HG03159 (cell line): ENCODE data around the gene ANKFY1.

Experiments used
- ATAC-seq: cut with Tn5 transposase; IDR thresholded peaks from one replicate; pipeline ENCODE4 v1.9.1; 2021; ENCODE audit warnings: mild to moderate bottlenecking, moderate library complexity; ENCODE audit not compliant: unreplicated experiment

ANKFY1 gene

GRCh38 chr17:4179071-4179470 lies 84.7 kb downstream of the ANKFY1 start:
- ATAC-seq, result no peak

- no peak for ATAC-seq
Observed at GRCh38 chr17:4178651-4179050, 85.1 kb downstream of the ANKFY1 start.

GRCh38 chr17:4177806-4178205 lies 86.0 kb downstream of the ANKFY1 start:
- ATAC-seq, result no peak

- ATAC-seq, result no peak
Observed at GRCh38 chr17:4176808-4177472, 86.8 kb downstream of the ANKFY1 start.

- no peak for ATAC-seq
Observed at GRCh38 chr17:4175921-4176807, 87.6 kb downstream of the ANKFY1 start.

GRCh38 chr17:4174556-4174955 lies 89.2 kb downstream of the ANKFY1 start:
- ATAC-seq, result no peak

GRCh38 chr17:4173781-4174180 lies 90.0 kb downstream of the ANKFY1 start:
- ATAC-seq, result no peak

GRCh38 chr17:4172356-4172755 lies 91.4 kb downstream of the ANKFY1 start:
- ATAC-seq, result no peak

- ATAC-seq, result no peak
Observed at GRCh38 chr17:4170639-4171280, 93.0 kb downstream of the ANKFY1 start.

GRCh38 chr17:4167786-4168185 lies 96.0 kb downstream of the ANKFY1 start:
- no peak for ATAC-seq

GRCh38 chr17:4166419-4166818 lies 97.4 kb downstream of the ANKFY1 start:
- no peak for ATAC-seq

- ATAC-seq, result no peak
Observed at GRCh38 chr17:4165301-4166010, 98.3 kb downstream of the ANKFY1 start.

GRCh38 chr17:4163951-4164350 lies 99.8 kb downstream of the ANKFY1 start:
- ATAC-seq, result no peak

- ATAC-seq, result no peak
Observed at GRCh38 chr17:4162775-4163466, 100.9 kb downstream of the ANKFY1 start.

- no peak for ATAC-seq
Observed at GRCh38 chr17:4162321-4162720, 101.5 kb downstream of the ANKFY1 start.

GRCh38 chr17:4161967-4162305 lies 101.8 kb downstream of the ANKFY1 start:
- no peak for ATAC-seq

GRCh38 chr17:4161192-4161966 lies 102.4 kb downstream of the ANKFY1 start:
- ATAC-seq, result no peak

- ATAC-seq, result no peak
Observed at GRCh38 chr17:4160294-4160859, 103.4 kb downstream of the ANKFY1 start.

GRCh38 chr17:4159761-4160160 lies 104.0 kb downstream of the ANKFY1 start:
- ATAC-seq, result no peak
